Endodermal cell (in vitro differentiated cells): Measurements from ENCODE around the gene CHID1. TPM values are rescaled to one million over a fixed set of nuclear protein-coding genes. Genes with fewer than 3 reads are reported as not detected.

Experiments
- DNase-seq: peaks from one replicate; pipeline ENCODE4 v3.0.0-alpha.2; 2017
- H3K27ac ChIP-seq: 2 replicates; pipeline ENCODE4 v1.5.1; 2013; ENCODE audit warnings: mild to moderate bottlenecking, low read depth, low read length, moderate library complexity
- H3K27me3 ChIP-seq: 2 replicates; pipeline ENCODE4 v1.6.1; 2013; ENCODE audit warnings: mild to moderate bottlenecking, low read length, moderate library complexity; ENCODE audit not compliant: insufficient read depth, control insufficient read depth, poor library complexity, severe bottlenecking
- H3K36me3 ChIP-seq: 2 replicates; pipeline ENCODE4 v1.7.0; 2013; ENCODE audit warnings: mild to moderate bottlenecking, low read length, moderate library complexity; ENCODE audit not compliant: control insufficient read depth, insufficient read depth
- H3K4me1 ChIP-seq: one replicate; pipeline ENCODE4 v1.7.0; 2013; ENCODE audit warnings: low read length; ENCODE audit not compliant: control insufficient read depth, insufficient read depth
- H3K4me3 ChIP-seq: 2 replicates; pipeline ENCODE4 v1.5.1; 2013; ENCODE audit warnings: mild to moderate bottlenecking, low read length, moderate library complexity
- H3K9ac ChIP-seq: 2 replicates; pipeline ENCODE4 v1.6.1; 2013; ENCODE audit warnings: mild to moderate bottlenecking, low read length, moderate library complexity; ENCODE audit not compliant: poor library complexity, severe bottlenecking; ENCODE audit errors: extremely low read depth
- H3K9me3 ChIP-seq: 2 replicates; pipeline ENCODE4 v1.6.1; 2013; ENCODE audit warnings: mild to moderate bottlenecking, low read length, moderate library complexity; ENCODE audit not compliant: control insufficient read depth
- H3K27ac Mint-ChIP-seq: 2 replicates; pipeline ENCODE4 v1.8.0; 2020; ENCODE audit warnings: mixed read lengths
- H3K27me3 Mint-ChIP-seq: 2 replicates; pipeline ENCODE4 v1.8.0; 2021; ENCODE audit warnings: mild to moderate bottlenecking, mixed read lengths; ENCODE audit not compliant: insufficient read depth
- H3K36me3 Mint-ChIP-seq: 2 replicates; pipeline ENCODE4 v1.8.0; 2020; ENCODE audit warnings: low read depth, mixed read lengths
- H3K4me1 Mint-ChIP-seq: 2 replicates; pipeline ENCODE4 v1.8.0; 2020; ENCODE audit warnings: mixed read lengths
- H3K4me3 Mint-ChIP-seq: 2 replicates; pipeline ENCODE4 v1.8.0; 2020; ENCODE audit warnings: mild to moderate bottlenecking, moderate library complexity, mixed read lengths
- H3K9me3 Mint-ChIP-seq: 2 replicates; pipeline ENCODE4 v1.8.0; 2020; ENCODE audit warnings: mild to moderate bottlenecking, mixed read lengths
- CTCF ChIP-seq: fragments of 200-600 bp; sonication (generic); conservative IDR thresholded peaks from 2 replicates; pipeline ENCODE4 v1.5.0; 2021; ENCODE audit warnings: antibody characterized with exemption, mild to moderate bottlenecking
- WGBS, 2 experiments: methylation state at CpG; one replicate each; pipeline versions ENCODE4 v1.1.5 to v1.1.7; 2013; ENCODE audit warnings: missing lambda C conversion rate in 2 of 2, mixed read lengths in 1 of 2; ENCODE audit not compliant: insufficient coverage in 1 of 2, insufficient read length in 1 of 2; 5-methylcytosine and 5-hydroxymethylcytosine counted together
- total RNA-seq, 2 donors: library from RNA; stranded (reverse); fragmentation: NEBNext Ultra II Directional in 1 of 2; extraction: Animal tissue kit (Norgen Biotek cat#: 25700) in 1 of 2; gene quantifications; 2 replicates in 1 of 2; 3 replicates in 1 of 2; pipeline ENCODE4 v1.2.1, GENCODE V29; 2021

Gene CHID1
- total RNA-seq, 2 donors from 2014 or later = 82.0 to 83.5 TPM

GRCh38 chr11:872799-873198, 37.8 kb downstream of the CHID1 start:
- TF ChIP-seq CTCF = no peak
- Mint-ChIP-seq H3K4me3 (no peak overlapping the region), H3K27ac (no peak overlapping the region), H3K4me1 (no peaks in the 10 kb centered on the region), H3K36me3 (peaks cover 28% of the 10 kb centered on the region), H3K9me3 (no peaks in the 10 kb centered on the region), H3K27me3 (no peaks in the 10 kb centered on the region)
- no peak for DNase-seq
- H3K9ac ChIP-seq = no peak overlapping the region
- no peak overlapping the region for H3K27ac ChIP-seq
- no peaks in the 10 kb centered on the region for H3K27me3 ChIP-seq
- H3K4me1 ChIP-seq = no peaks in the 10 kb centered on the region
- no peak overlapping the region for H3K4me3 ChIP-seq
- H3K9me3 ChIP-seq = no peaks in the 10 kb centered on the region
- H3K36me3 ChIP-seq = peaks cover 4% of the 10 kb centered on the region
- 94 to 95% methylated on average over 4 to 9 of the region's 9 CpGs for WGBS, 2 experiments

- Mint-ChIP-seq H3K27me3 (no peaks in the 10 kb centered on the region), H3K4me1 (no peaks in the 10 kb centered on the region), H3K36me3 (peaks cover 21% of the 10 kb centered on the region), H3K27ac (no peak overlapping the region), H3K4me3 (no peak overlapping the region), H3K9me3 (no peaks in the 10 kb centered on the region)
- TF ChIP-seq CTCF = no peak
- Histone ChIP-seq H3K9me3 (no peaks in the 10 kb centered on the region), H3K27ac (no peak overlapping the region), H3K36me3 (peaks cover 4% of the 10 kb centered on the region), H3K27me3 (no peaks in the 10 kb centered on the region), H3K4me3 (no peak overlapping the region), H3K9ac (no peak overlapping the region), H3K4me1 (no peaks in the 10 kb centered on the region)
- no peak for DNase-seq
- 76 to 81% methylated on average over 5 to 9 of the region's 9 CpGs for WGBS, 2 experiments
Observed at GRCh38 chr11:871472-871871, 39.1 kb downstream of the CHID1 start.

- DNase-seq = no peak
- no peak overlapping the region for H3K4me3 ChIP-seq
- Mint-ChIP-seq H3K9me3 (no peaks in the 10 kb centered on the region), H3K4me3 (no peak overlapping the region), H3K36me3 (peaks cover 16% of the 10 kb centered on the region), H3K27me3 (no peaks in the 10 kb centered on the region), H3K4me1 (no peaks in the 10 kb centered on the region), H3K27ac (no peak overlapping the region)
- H3K9me3 ChIP-seq = no peaks in the 10 kb centered on the region
- H3K36me3 ChIP-seq = peaks cover 4% of the 10 kb centered on the region
- TF ChIP-seq CTCF = no peak
- WGBS, 2 experiments = 87 to 91% methylated on average over 7 to 8 of the region's 8 CpGs
- H3K9ac ChIP-seq = no peak overlapping the region
- H3K27me3 ChIP-seq = no peaks in the 10 kb centered on the region
- no peak overlapping the region for H3K27ac ChIP-seq
- no peaks in the 10 kb centered on the region for H3K4me1 ChIP-seq
Observed at GRCh38 chr11:870418-870817, 40.2 kb downstream of the CHID1 start.
